Natural killer cell (primary cell): ENCODE measurements around the gene MTR. TPM values are rescaled to one million over a fixed set of nuclear protein-coding genes. Genes with fewer than 3 reads are reported as not detected.

Source experiments
- ATAC-seq, 3 donors: fragments of 150-1000 bp in 2 of 3; fragments of 200-7000 bp in 1 of 3; cut with Tn5 transposase; 1 replicate in 1 of 3; 2 replicates in 2 of 3; pipeline ENCODE4 v1.10.0; 2021; ENCODE audit warnings: mild to moderate bottlenecking in 2 of 3, moderate library complexity in 2 of 3
- DNase-seq, 2 donors: peaks; one replicate each; pipeline versions ENCODE4 v3.0.0 to v3.0.0-alpha.2; 2013 to 2021; ENCODE audit warnings: mixed read lengths in 1 of 2
- H3K27ac ChIP-seq: one replicate; pipeline ENCODE4 v1.5.1; 2013; ENCODE audit warnings: mild to moderate bottlenecking, low read length
- H3K27me3 ChIP-seq: one replicate; pipeline ENCODE4 v1.6.1; 2013; ENCODE audit warnings: low read length; ENCODE audit not compliant: control insufficient read depth, insufficient read depth
- H3K36me3 ChIP-seq: one replicate; pipeline ENCODE4 v1.6.1; 2013; ENCODE audit warnings: low read length; ENCODE audit not compliant: control insufficient read depth, insufficient read depth
- H3K4me1 ChIP-seq: one replicate; pipeline ENCODE4 v1.6.1; 2013; ENCODE audit warnings: low read length; ENCODE audit not compliant: control insufficient read depth, insufficient read depth
- H3K4me3 ChIP-seq: one replicate; pipeline ENCODE4 v1.5.1; 2013; ENCODE audit warnings: low read length
- H3K9me3 ChIP-seq: one replicate; pipeline ENCODE4 v1.6.1; 2013; ENCODE audit warnings: low read length; ENCODE audit not compliant: control insufficient read depth, insufficient read depth
- H3K27ac Mint-ChIP-seq, 2 donors: one replicate each; pipeline ENCODE4 v1.8.0; 2022; ENCODE audit warnings: mild to moderate bottlenecking in 2 of 2, mixed read lengths in 2 of 2, moderate library complexity in 1 of 2
- H3K27me3 Mint-ChIP-seq, 2 donors: one replicate each; pipeline ENCODE4 v1.8.0; 2022; ENCODE audit warnings: low read depth in 2 of 2, mixed read lengths in 2 of 2
- H3K36me3 Mint-ChIP-seq: one replicate; pipeline ENCODE4 v1.8.0; 2022; ENCODE audit warnings: mixed read lengths
- H3K4me1 Mint-ChIP-seq, 2 donors: one replicate each; pipeline ENCODE4 v1.8.0; 2022; ENCODE audit warnings: mixed read lengths in 2 of 2
- H3K4me3 Mint-ChIP-seq: one replicate; pipeline ENCODE4 v1.8.0; 2022; ENCODE audit warnings: mild to moderate bottlenecking, moderate library complexity, mixed read lengths
- H3K9me3 Mint-ChIP-seq, 2 donors: one replicate each; pipeline ENCODE4 v1.8.0; 2022; ENCODE audit warnings: mixed read lengths in 2 of 2
- CTCF ChIP-seq: fragments of 200-600 bp; IDR thresholded peaks from one replicate; pipeline ENCODE4 v1.8.0; 2022; ENCODE audit warnings: antibody characterized with exemption
- WGBS: methylation state at CpG from one replicate; pipeline ENCODE4 v1.1.7; 2013; ENCODE audit warnings: missing lambda C conversion rate; ENCODE audit not compliant: insufficient coverage; 5-methylcytosine and 5-hydroxymethylcytosine counted together
- intact Hi-C: fragments of 100-400 bp; cut with micrococcal nuclease; formaldehyde crosslinking; loops from one replicate; pipeline ENCODE4 v1.14.2; 2022
- total RNA-seq, 4 donors: library from RNA; stranded (reverse); fragments of 120-200 nt in 1 of 4; gene quantifications; one replicate each; pipeline versions ENCODE4 v1.2.3 to v1.2.4, GENCODE V29; 2013 to 2022

MTR gene
- total RNA-seq, 3 donors from 2014 or later (not counting 1 experiment from before 2014, with no cell fraction given) = 28.4 to 41.1 (median 38.4) TPM

- H3K36me3 Mint-ChIP-seq = peaks cover 16% of the 10 kb centered on the region
- H3K4me1 ChIP-seq = no peaks in the 10 kb centered on the region
- H3K27ac ChIP-seq = no peak overlapping the region
- intact Hi-C loops = no loop called here
- peaks cover 8 to 11% of the 10 kb centered on the region in 2 donors for H3K4me1 Mint-ChIP-seq
- DNase-seq (no peak), ATAC-seq (no peak)
- no peak for TF ChIP-seq CTCF
- H3K27ac Mint-ChIP-seq = no peak overlapping the region
- no peaks in the 10 kb centered on the region for H3K9me3 Mint-ChIP-seq
- H3K36me3 ChIP-seq = peaks cover 33% of the 10 kb centered on the region
- H3K9me3 ChIP-seq = no peaks in the 10 kb centered on the region
- no peaks in the 10 kb centered on the region for H3K27me3 ChIP-seq
- no peaks in the 10 kb centered on the region for H3K27me3 Mint-ChIP-seq
- no CpG with 5 or more reads among the region's 1 CpG for WGBS
- H3K4me3 ChIP-seq = no peak overlapping the region
- H3K4me3 Mint-ChIP-seq = no peak overlapping the region
These were observed 70.7 kb downstream of the MTR start for GRCh38 chr1:236865818-236866155.

- H3K27ac Mint-ChIP-seq = peak overlapping the region in 1 of 2 donors; percentile 22
- H3K27me3 ChIP-seq = no peaks in the 10 kb centered on the region
- peaks cover 22% of the 10 kb centered on the region for H3K36me3 ChIP-seq
- intact Hi-C loops = loop anchor here (1.0 kb wide), 2 partner anchors 110 to 766 kb away; no protein-coding TSS in a partner anchor
- DNase-seq (peak; percentile 24 to 79), ATAC-seq (peak; percentile 67 to 78 (median 72))
- peaks cover 14% of the 10 kb centered on the region for H3K36me3 Mint-ChIP-seq
- H3K4me3 Mint-ChIP-seq = no peak overlapping the region
- peaks cover 0 to 4% of the 10 kb centered on the region in 2 donors for H3K4me1 Mint-ChIP-seq
- H3K9me3 ChIP-seq = no peaks in the 10 kb centered on the region
- H3K4me1 ChIP-seq = no peaks in the 10 kb centered on the region
- 96% methylated on average over 5 of the region's 6 CpGs for WGBS
- H3K9me3 Mint-ChIP-seq = no peaks in the 10 kb centered on the region
- H3K27ac ChIP-seq = no peak overlapping the region
- no peak overlapping the region for H3K4me3 ChIP-seq
- no peaks in the 10 kb centered on the region for H3K27me3 Mint-ChIP-seq
- TF ChIP-seq CTCF = peak; percentile 97
These were observed 73.8 kb downstream of the MTR start for GRCh38 chr1:236868625-236869467.

- Histone ChIP-seq H3K27ac (no peak overlapping the region), H3K9me3 (no peaks in the 10 kb centered on the region), H3K4me3 (no peak overlapping the region), H3K36me3 (peaks cover 16% of the 10 kb centered on the region), H3K27me3 (no peaks in the 10 kb centered on the region), H3K4me1 (no peaks in the 10 kb centered on the region)
- peaks cover 0 to 4% of the 10 kb centered on the region in 2 donors for H3K4me1 Mint-ChIP-seq
- H3K4me3 Mint-ChIP-seq = no peak overlapping the region
- ATAC-seq (no peak), DNase-seq (no peak)
- H3K36me3 Mint-ChIP-seq = peaks cover 16% of the 10 kb centered on the region
- TF ChIP-seq CTCF = no peak
- H3K27me3 Mint-ChIP-seq = no peaks in the 10 kb centered on the region
- WGBS = 78% methylated on average over 2 of the region's 2 CpGs
- H3K9me3 Mint-ChIP-seq = no peaks in the 10 kb centered on the region
- H3K27ac Mint-ChIP-seq = peak overlapping the region in 1 of 2 donors; percentile 22
- intact Hi-C loops = loop anchor here (1.0 kb wide), 1 partner anchor 767 kb away; no protein-coding TSS in a partner anchor
These were observed 74.8 kb downstream of the MTR start for GRCh38 chr1:236869911-236870310.
